Kidney (tissue), 14 donors: Measurements from ENCODE around the gene KRT2. TPM values are rescaled to one million over a fixed set of nuclear protein-coding genes. Genes with fewer than 3 reads are reported as not detected.

Experiments
- DNase-seq, 5 donors: peaks; one replicate each; pipeline ENCODE4 v3.0.0-alpha.2; 2013 to 2020
- FAIRE-seq: peaks from 2 replicates; lab custom pipeline; 2012; peaks lifted over from hg19 to GRCh38; lab: Jason Lieb, UNC
- H3K27ac ChIP-seq, 2 donors: one replicate each; pipeline ENCODE4 v1.7.0; 2013; ENCODE audit warnings: low read depth in 2 of 2, low read length in 2 of 2, inconsistent platforms in 1 of 2
- H3K27me3 ChIP-seq: one replicate; pipeline ENCODE4 v1.7.1; 2013; ENCODE audit warnings: low read length, inconsistent platforms; ENCODE audit not compliant: control insufficient read depth, insufficient read depth
- H3K36me3 ChIP-seq, 3 donors: one replicate each; pipeline versions ENCODE4 v1.7.0 to v1.7.1; 2013; ENCODE audit warnings: low read length in 3 of 3, control low read depth in 1 of 3, inconsistent platforms in 1 of 3; ENCODE audit not compliant: insufficient read depth in 3 of 3, control insufficient read depth in 2 of 3
- H3K4me1 ChIP-seq, 3 donors: one replicate each; pipeline versions ENCODE4 v1.7.0 to v1.7.1; 2013; ENCODE audit warnings: low read length in 3 of 3, inconsistent platforms in 1 of 3, low read depth in 1 of 3; ENCODE audit not compliant: control insufficient read depth in 2 of 3, insufficient read depth in 2 of 3
- H3K4me3 ChIP-seq, 3 donors: one replicate each; pipeline versions ENCODE4 v1.7.0 to v1.8.1; 2013; ENCODE audit warnings: low read length in 3 of 3, control low read depth in 1 of 3, inconsistent platforms in 1 of 3
- H3K9ac ChIP-seq, 3 donors: one replicate each; pipeline versions ENCODE4 v1.7.0 to v1.7.1; 2013; ENCODE audit warnings: low read length in 3 of 3, control low read depth in 1 of 3, inconsistent platforms in 1 of 3
- H3K9me3 ChIP-seq, 3 donors: one replicate each; pipeline versions ENCODE4 v1.7.0 to v1.7.1; 2013; ENCODE audit warnings: low read length in 3 of 3, control low read depth in 1 of 3, inconsistent platforms in 1 of 3; ENCODE audit not compliant: control insufficient read depth in 2 of 3, insufficient read depth in 1 of 3
- CTCF ChIP-seq: IDR thresholded peaks from 3 replicates; pipeline ENCODE4 v1.5.1; 2012; ENCODE audit warnings: mild to moderate bottlenecking, moderate library complexity, borderline replicate concordance; ENCODE audit not compliant: insufficient read depth; ENCODE audit errors: extremely low read depth
- intact Hi-C: fragments of 100-400 bp; cut with DNase I; formaldehyde crosslinking; loops from one replicate; pipeline ENCODE4 v1.11.1; 2022
- polyA plus RNA-seq: library from polyadenylated mRNA; stranded (reverse); fragments of 350-450 nt; fragmentation: Illumina TruSeq; extraction: RNeasy Lipid Tissue Mini Kit (QIAGEN cat#74804); gene quantifications from one replicate; pipeline ENCODE4 v1.2.3, GENCODE V29; 2014; ENCODE audit warnings: low read depth, low replicate concordance; ENCODE audit not compliant: insufficient read depth
- total RNA-seq: library from RNA; stranded (reverse); fragmentation: NEBNext Ultra II Directional; extraction: Animal tissue kit (Norgen Biotek cat#: 25700); gene quantifications from one replicate; pipeline ENCODE4 v1.2.1, GENCODE V29; 2021
- donor health status: control.
- donor health status: control.
- donor health status: control.
- donor health status: control.
- donor health status: control.
- donor health status: DM: yes; HTN: yes; CAD: no.
- donor health status: Normal renal cell carcinoma (clear cell type).

The KRT2 gene
- total and polyA plus RNA-seq, 2 donors from 2014 or later, result not detected

GRCh38 chr12:52684431-52684830 is 32.4 kb upstream of the KRT2 start:
- Histone ChIP-seq H3K4me1 (no peaks in the 10 kb centered on the region), H3K27me3 (no peaks in the 10 kb centered on the region), H3K4me3 (no peak overlapping the region), H3K9me3 (no peaks in the 10 kb centered on the region), H3K27ac (no peak overlapping the region), H3K9ac (no peak overlapping the region), H3K36me3 (no peaks in the 10 kb centered on the region)
- DNase-seq (no peak), FAIRE-seq (no peak)
- TF ChIP-seq CTCF, result no peak
- intact Hi-C loops, result no loop called here

- H3K9ac ChIP-seq, result no peak overlapping the region
- no peak for TF ChIP-seq CTCF
- no peaks in the 10 kb centered on the region for H3K9me3 ChIP-seq
- H3K36me3 ChIP-seq, result no peaks in the 10 kb centered on the region
- no peak overlapping the region for H3K27ac ChIP-seq
- no peaks in the 10 kb centered on the region for H3K27me3 ChIP-seq
- no peak overlapping the region for H3K4me3 ChIP-seq
- no peak for DNase-seq
- no peaks in the 10 kb centered on the region for H3K4me1 ChIP-seq
- intact Hi-C loops, result no loop called here
- FAIRE-seq, result no peak
These were observed 31.7 kb upstream of the KRT2 start for GRCh38 chr12:52683575-52684300.

GRCh38 chr12:52682938-52683574 is 31.0 kb upstream of the KRT2 start:
- intact Hi-C loops, result no loop called here

More at GRCh38 chr12:52682938-52683574, 31.0 kb upstream of the KRT2 start:
- no peaks in the 10 kb centered on the region for H3K36me3 ChIP-seq
- DNase-seq (no peak), FAIRE-seq (no peak)
- H3K9ac ChIP-seq, result no peak overlapping the region
- no peak overlapping the region for H3K4me3 ChIP-seq
- no peaks in the 10 kb centered on the region for H3K27me3 ChIP-seq
- H3K27ac ChIP-seq, result no peak overlapping the region
- H3K4me1 ChIP-seq, result no peaks in the 10 kb centered on the region
- no peak for TF ChIP-seq CTCF
- H3K9me3 ChIP-seq, result no peaks in the 10 kb centered on the region
